ENCODE measurements around the gene APBA3. TPM values are rescaled to one million over a fixed set of nuclear protein-coding genes. Genes with fewer than 3 reads are reported as not detected.

The APBA3 gene
- total RNA-seq, 1 experiment from 2014 or later = 21.4 TPM

- no peak for ATAC-seq
- Histone ChIP-seq H3K9me3 (ENCODE audit: low read length) (no peaks in the 10 kb centered on the region), H3K36me3 (ENCODE audit: low read depth, low read length) (no peaks in the 10 kb centered on the region), H3K27me3 (ENCODE audit: low read length) (no peaks in the 10 kb centered on the region), H3K9me2 (replicated peaks; ENCODE audit: low read length) (no peaks in the 10 kb centered on the region), H3K4me2 (ENCODE audit: low read length) (no peak overlapping the region), H2AFZ (ENCODE audit: low read length) (no peak overlapping the region), H3F3A (ENCODE audit: low read length, unreplicated experiment) (no peaks in the 10 kb centered on the region), H3K4me3 (ENCODE audit: low read length) (no peak overlapping the region), H3K79me2 (ENCODE audit: low read length) (no peaks in the 10 kb centered on the region), H3K27ac (ENCODE audit: low read length) (no peak overlapping the region), H3K9ac (ENCODE audit: low read length) (no peak overlapping the region), H4K20me1 (ENCODE audit: low read length) (no peaks in the 10 kb centered on the region), H3K4me1 (ENCODE audit: insufficient read depth, low read length) (no peaks in the 10 kb centered on the region)
- DNase-seq = no peak
- ChIA-PET POLR2A (ENCODE audit: unreplicated experiment) (no interaction called here), CTCF (no interaction called here)
- intact Hi-C loops (cut with micrococcal nuclease) = no loop called here
- TF ChIP-seq EZH2phosphoT487 (IDR thresholded peaks at IDR 0.05; ENCODE audit: borderline replicate concordance, low read length) (no peak), EZH2 (IDR thresholded peaks at IDR 0.05; ENCODE audit: low read length, unreplicated experiment) (no peak), CTCF (conservative IDR thresholded peaks at IDR 0.05; ENCODE audit: low read depth, low read length) (no peak)
- no TSS peak for BruUV-seq (replicated peaks)
Observed at GRCh38 chr19:3788996-3789778, 27.7 kb upstream of the APBA3 start.

GRCh38 chr19:3785938-3786824, 24.7 kb upstream of the APBA3 start, which contains the start of gene MATK:
TSS of gene MATK (minus strand) at chr19:3786381. CDS start at chr19:3785135, 1,246 bp downstream.
- no peaks in the 10 kb centered on the region for H3F3A ChIP-seq (ENCODE audit: low read length, unreplicated experiment)
- no peak for TF ChIP-seq CTCF (conservative IDR thresholded peaks at IDR 0.05; ENCODE audit: low read depth, low read length)
- TF ChIP-seq EZH2phosphoT487 (IDR thresholded peaks at IDR 0.05; ENCODE audit: borderline replicate concordance, low read length) = no peak
- TF ChIP-seq EZH2 (IDR thresholded peaks at IDR 0.05; ENCODE audit: low read length, unreplicated experiment) = no peak
- ChIA-PET POLR2A (ENCODE audit: unreplicated experiment) (no interaction called here), CTCF (no interaction called here)
- BruUV-seq (replicated peaks) = no TSS peak
- H2AFZ ChIP-seq (ENCODE audit: low read length) = no peak within 1 kb of the TSS
- H4K20me1 ChIP-seq (ENCODE audit: low read length) = no peaks in the 10 kb centered on the region
- DNase-seq = no peak
- H3K79me2 ChIP-seq (ENCODE audit: low read length) = no peaks in the 10 kb centered on the region
- H3K27ac ChIP-seq (ENCODE audit: low read length) = no peak within 1 kb of the TSS
- H3K4me2 ChIP-seq (ENCODE audit: low read length) = 0 out of 2 replicates have a peak within 1 kb of the TSS, but pooled peaks have one; percentile 62
- no peaks in the 10 kb centered on the region for H3K9me2 ChIP-seq (replicated peaks; ENCODE audit: low read length)
- H3K36me3 ChIP-seq (ENCODE audit: low read depth, low read length) = no peaks in the 10 kb centered on the region
- intact Hi-C loops (cut with micrococcal nuclease) = no loop called here
- H3K27me3 ChIP-seq (ENCODE audit: low read length) = no peaks in the 10 kb centered on the region
- no peak within 1 kb of the TSS for H3K9ac ChIP-seq (ENCODE audit: low read length)
- no peak within 1 kb of the TSS for H3K4me3 ChIP-seq (ENCODE audit: low read length)
- ATAC-seq = no peak
- H3K4me1 ChIP-seq (ENCODE audit: insufficient read depth, low read length) = no peaks in the 10 kb centered on the region
- H3K9me3 ChIP-seq (ENCODE audit: low read length) = 0 out of 2 replicates have a peak, but pooled peaks cover 12% of the 10 kb centered on the region
